A673 (cell line): ENCODE measurements around the gene FOXE3. TPM values are rescaled to one million over a fixed set of nuclear protein-coding genes. Genes with fewer than 3 reads are reported as not detected.
A peak's percentile ranks its signal among the peaks of the same experiment; 100 is the strongest.

Experiments
- BruUV-seq: library from RNA; stranded (reverse); fragments of 400-500 nt; replicated peaks from 2 replicates; lab custom pipeline; 2021; lab: Mats Ljungman, UMichigan
- CTCF ChIA-PET: fragments of 300-600 bp; sonication (Branson Sonifier 250); formaldehyde crosslinking; loops from one replicate; lab custom pipeline; 2022; ENCODE audit warnings: antibody characterized with exemption; lab: Charles Lee
- POLR2A ChIA-PET: fragments of 300-600 bp; sonication (Branson Sonifier 250); formaldehyde crosslinking; loops from one replicate; lab custom pipeline; 2022; ENCODE audit warnings: antibody characterized with exemption; ENCODE audit not compliant: low non-redundant PET; lab: Charles Lee
- DNase-seq: peaks from one replicate; pipeline ENCODE4 v3.0.0-alpha.2; 2015; ENCODE audit warnings: low spot score
- H3K27ac ChIP-seq: fragments of 200-600 bp; sonication (generic); 2 replicates; pipeline ENCODE4 v1.5.1; 2016; ENCODE audit warnings: mixed run types, low read depth, mild to moderate bottlenecking, mixed read lengths, antibody characterized with exemption, low read length; ENCODE audit not compliant: poor library complexity, severe bottlenecking
- H3K27me3 ChIP-seq: fragments of 200-600 bp; sonication (generic); replicated peaks from 2 replicates; pipeline ENCODE4 v1.6.1; 2017; ENCODE audit warnings: mixed run types, low read depth, mild to moderate bottlenecking, mixed read lengths, antibody characterized with exemption, low read length; ENCODE audit not compliant: insufficient read depth, poor library complexity
- H3K36me3 ChIP-seq: fragments of 200-600 bp; sonication (generic); 2 replicates; pipeline ENCODE4 v1.6.1; 2016; ENCODE audit warnings: mixed run types, mild to moderate bottlenecking, mixed read lengths, antibody characterized with exemption, low read length; ENCODE audit not compliant: insufficient read depth, poor library complexity, severe bottlenecking
- H3K4me1 ChIP-seq: fragments of 200-600 bp; sonication (generic); 2 replicates; pipeline ENCODE4 v1.6.1; 2017; ENCODE audit warnings: mixed run types, mild to moderate bottlenecking, mixed read lengths, antibody characterized with exemption, low read length; ENCODE audit not compliant: insufficient read depth, poor library complexity, severe bottlenecking
- H3K4me3 ChIP-seq: fragments of 200-600 bp; sonication (generic); 2 replicates; pipeline ENCODE4 v1.5.1; 2016; ENCODE audit warnings: low read depth, mixed run types, mild to moderate bottlenecking, mixed read lengths, low read length; ENCODE audit not compliant: poor library complexity, severe bottlenecking
- H3K9me3 ChIP-seq: fragments of 200-600 bp; sonication (generic); 2 replicates; pipeline ENCODE4 v1.6.1; 2016; ENCODE audit warnings: mixed run types, low read depth, mild to moderate bottlenecking, mixed read lengths, antibody characterized with exemption, low read length; ENCODE audit not compliant: poor library complexity, severe bottlenecking
- CTCF ChIP-seq: fragments of 300-800, 200-600 bp; sonication (generic); conservative IDR thresholded peaks from 2 replicates; pipeline ENCODE4 v1.5.1; 2017; ENCODE audit warnings: low read depth, mild to moderate bottlenecking, antibody characterized with exemption, low read length, moderate library complexity, mixed read lengths
- EZH2 ChIP-seq: fragments of 200-600 bp; sonication (generic); IDR thresholded peaks from 2 replicates; pipeline ENCODE4 v1.6.1; 2017; ENCODE audit warnings: borderline replicate concordance, low read depth, mild to moderate bottlenecking, mixed read lengths, antibody characterized with exemption, low read length; ENCODE audit not compliant: poor library complexity, severe bottlenecking
- intact Hi-C: fragments of 100-400 bp; cut with micrococcal nuclease; formaldehyde crosslinking; loops from one replicate; pipeline ENCODE4 v1.10.0; 2022; ENCODE audit not compliant: unreplicated experiment
- total RNA-seq: library from RNA; stranded (reverse); gene quantifications from 2 replicates; pipeline ENCODE4 v1.2.3, GENCODE V29; 2021

Gene FOXE3
- total RNA-seq, 1 experiment from 2014 or later: not detected

DNA sequence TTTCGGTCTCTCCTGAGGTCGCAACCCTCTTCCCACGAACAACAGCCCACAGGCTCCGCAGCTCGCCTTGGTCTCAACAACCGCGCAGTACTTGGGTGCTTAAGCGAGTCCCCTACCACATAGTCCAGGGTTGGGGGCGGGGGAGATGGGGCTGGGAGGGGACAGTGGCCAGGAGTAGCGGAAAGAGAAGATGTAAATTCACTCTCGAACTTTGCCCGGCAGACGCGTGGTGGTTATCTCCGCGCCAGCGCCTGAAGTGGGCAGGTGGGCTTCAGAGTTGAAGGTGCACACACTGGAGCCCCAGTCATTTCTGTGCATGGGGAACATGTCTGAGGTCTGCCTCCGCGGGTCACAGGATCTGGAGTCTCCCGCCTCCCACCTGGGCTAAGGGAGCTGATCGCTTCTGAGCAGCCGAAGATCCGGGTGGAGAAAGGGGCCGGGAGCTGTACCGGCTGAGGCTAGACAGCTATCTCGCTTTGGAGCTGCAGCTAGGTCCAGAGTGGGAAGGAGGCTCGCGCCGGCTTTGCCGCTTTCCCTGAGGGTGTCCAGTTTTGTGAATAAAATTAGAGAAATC lies 17.5 kb downstream of the FOXE3 start:
- Histone ChIP-seq H3K27ac (no peak overlapping the region), H3K4me3 (peak overlapping the region; percentile 19), H3K4me1 (peaks cover 32% of the 10 kb centered on the region), H3K27me3 (peaks cover 8% of the 10 kb centered on the region), H3K36me3 (no peaks in the 10 kb centered on the region), H3K9me3 (no peaks in the 10 kb centered on the region)
- BruUV-seq: no TSS peak
- TF ChIP-seq CTCF (no peak), EZH2 (no peak)
- ChIA-PET CTCF (interaction anchor here (0.6 to 5.0 kb wide), 4 partner anchors 211 to 293 kb away, joined by 3 to 74 read pairs (median 5); no protein-coding TSS in a partner anchor), POLR2A (no interaction called here)
- intact Hi-C loops: loop anchor here (10.0 kb wide), 1 partner anchor 151 kb away; no protein-coding TSS in a partner anchor
- no peak for DNase-seq

GRCh38 chr1:47434051-47434842 lies 18.2 kb downstream of the FOXE3 start:
- ChIA-PET CTCF (interaction anchor here (0.6 to 5.0 kb wide), 4 partner anchors 211 to 292 kb away, joined by 3 to 74 read pairs (median 5); no protein-coding TSS in a partner anchor), POLR2A (no interaction called here)
- intact Hi-C loops: loop anchor here (10.0 kb wide), 1 partner anchor 151 kb away; no protein-coding TSS in a partner anchor
- H3K27ac ChIP-seq: no peak overlapping the region
- H3K27me3 ChIP-seq: peaks cover 15% of the 10 kb centered on the region
- no peak for TF ChIP-seq CTCF
- no peak for TF ChIP-seq EZH2
- peak; percentile 67 for DNase-seq
- H3K9me3 ChIP-seq: no peaks in the 10 kb centered on the region
- peak overlapping the region; percentile 19 for H3K4me3 ChIP-seq
- BruUV-seq: no TSS peak
- peaks cover 32% of the 10 kb centered on the region for H3K4me1 ChIP-seq
- no peaks in the 10 kb centered on the region for H3K36me3 ChIP-seq

GRCh38 chr1:47435506-47436303 lies 19.6 kb downstream of the FOXE3 start:
- BruUV-seq: TSS peak; percentile 25
- POLR2A ChIA-PET: interaction anchor here (0.6 kb wide), 1 partner anchor 97 kb away, joined by 27 read pairs; no protein-coding TSS in a partner anchor
- Histone ChIP-seq H3K27me3 (peaks cover 29% of the 10 kb centered on the region), H3K36me3 (no peaks in the 10 kb centered on the region), H3K9me3 (no peaks in the 10 kb centered on the region), H3K4me1 (peaks cover 32% of the 10 kb centered on the region), H3K4me3 (no peak overlapping the region), H3K27ac (no peak overlapping the region)
- no peak for DNase-seq
- CTCF ChIA-PET: interaction anchor here (0.6 to 5.0 kb wide), 10 partner anchors 45 to 562 kb away, joined by 3 to 74 read pairs (median 8); partner anchors contain the start of gene TRABD2B
- intact Hi-C loops: loop anchor here (1.0 to 10.0 kb wide), 2 partner anchors 149 to 275 kb away; no protein-coding TSS in a partner anchor
- TF ChIP-seq CTCF (no peak), EZH2 (no peak)
